HG03558 (cell line): ENCODE results near the gene ELOVL4.

Experiments
- ATAC-seq: cut with Tn5 transposase; IDR thresholded peaks from one replicate; pipeline ENCODE4 v1.9.1; 2021; ENCODE audit warnings: moderate number of reproducible peaks; ENCODE audit not compliant: unreplicated experiment; ENCODE audit errors: extremely low read depth

ELOVL4 gene

GRCh38 chr6:79922018-79922417, 25.3 kb downstream of the ELOVL4 start:
- no peak for ATAC-seq

GRCh38 chr6:79913369-79913768, 34.0 kb downstream of the ELOVL4 start:
- no peak for ATAC-seq

- ATAC-seq: no peak
Observed at GRCh38 chr6:79911992-79912391, 35.4 kb downstream of the ELOVL4 start.

GRCh38 chr6:79909517-79909916, 37.8 kb downstream of the ELOVL4 start:
- no peak for ATAC-seq

- no peak for ATAC-seq
Observed at GRCh38 chr6:79902046-79902445, 45.3 kb downstream of the ELOVL4 start.

GRCh38 chr6:79898076-79898475, 49.3 kb downstream of the ELOVL4 start:
- no peak for ATAC-seq

GRCh38 chr6:79896075-79896449, 51.3 kb downstream of the ELOVL4 start:
- no peak for ATAC-seq

- ATAC-seq: no peak
Observed at GRCh38 chr6:79895382-79896074, 51.8 kb downstream of the ELOVL4 start.

- ATAC-seq: no peak
Observed at GRCh38 chr6:79894939-79895338, 52.4 kb downstream of the ELOVL4 start.

GRCh38 chr6:79888587-79888986, 58.8 kb downstream of the ELOVL4 start:
- ATAC-seq: no peak

GRCh38 chr6:79878142-79878748, 69.1 kb downstream of the ELOVL4 start:
- no peak for ATAC-seq

GRCh38 chr6:79874531-79875134, 72.7 kb downstream of the ELOVL4 start:
- ATAC-seq: no peak

GRCh38 chr6:79872986-79873385, 74.4 kb downstream of the ELOVL4 start:
- no peak for ATAC-seq

GRCh38 chr6:79872303-79872702, 75.0 kb downstream of the ELOVL4 start:
- no peak for ATAC-seq

- ATAC-seq: peak; percentile 99
Observed at GRCh38 chr6:79869600-79870084, 77.7 kb downstream of the ELOVL4 start.

- no peak for ATAC-seq
Observed at GRCh38 chr6:79869184-79869583, 78.2 kb downstream of the ELOVL4 start.

- ATAC-seq: no peak
Observed at GRCh38 chr6:79868098-79868722, 79.1 kb downstream of the ELOVL4 start.
